GM23338 (cell line): Measurements from ENCODE around the gene PRSS57. TPM values are rescaled to one million over a fixed set of nuclear protein-coding genes. Genes with fewer than 3 reads are reported as not detected.

Experiments
- ATAC-seq: fragments of 200-7000 bp; cut with Tn5 transposase; 3 replicates; pipeline ENCODE4 v1.9.1; 2020
- DNase-seq: peaks from one replicate; pipeline ENCODE4 v3.0.0-alpha.2; 2015; ENCODE audit warnings: low spot score
- H2AFZ ChIP-seq: fragments of 200-600 bp; sonication (generic); 2 replicates; pipeline ENCODE4 v1.8.0; 2016; ENCODE audit warnings: antibody characterized with exemption, mild to moderate bottlenecking, moderate library complexity
- H3F3A ChIP-seq: fragments of 200-600 bp; sonication (generic); replicated peaks from 2 replicates; pipeline ENCODE4 v1.8.0; 2017; ENCODE audit warnings: antibody characterized with exemption, mixed run types, low read depth
- H3K27ac ChIP-seq: fragments of 200-600 bp; sonication (generic); 2 replicates; pipeline ENCODE4 v1.6.1; 2016; ENCODE audit warnings: low read depth
- H3K27me3 ChIP-seq: fragments of 200-600 bp; sonication (generic); 2 replicates; pipeline ENCODE4 v1.8.0; 2016; ENCODE audit warnings: mild to moderate bottlenecking, mixed run types, moderate library complexity; ENCODE audit not compliant: insufficient read depth
- H3K36me3 ChIP-seq: fragments of 200-600 bp; sonication (generic); 2 replicates; pipeline ENCODE4 v1.8.0; 2016; ENCODE audit warnings: mild to moderate bottlenecking; ENCODE audit not compliant: insufficient read depth
- H3K4me1 ChIP-seq: fragments of 200-600 bp; sonication (generic); 2 replicates; pipeline ENCODE4 v1.8.0; 2016; ENCODE audit warnings: mild to moderate bottlenecking, moderate library complexity; ENCODE audit not compliant: insufficient read depth
- H3K4me2 ChIP-seq: fragments of 200-600 bp; sonication (generic); 2 replicates; pipeline ENCODE4 v1.7.1; 2017; ENCODE audit warnings: mixed run types
- H3K4me3 ChIP-seq: fragments of 200-600 bp; sonication (generic); 2 replicates; pipeline ENCODE4 v1.6.1; 2016; ENCODE audit warnings: mixed run types
- H3K79me2 ChIP-seq: fragments of 200-600 bp; sonication (generic); replicated peaks from 2 replicates; pipeline ENCODE4 v1.8.0; 2017; ENCODE audit warnings: mild to moderate bottlenecking; ENCODE audit not compliant: insufficient read depth
- H3K9me2 ChIP-seq: fragments of 200-600 bp; sonication (generic); 2 replicates; pipeline ENCODE4 v1.8.0; 2017; ENCODE audit not compliant: insufficient read depth
- H4K20me1 ChIP-seq: fragments of 200-600 bp; sonication (generic); replicated peaks from 2 replicates; pipeline ENCODE4 v1.8.0; 2017; ENCODE audit warnings: mild to moderate bottlenecking; ENCODE audit not compliant: insufficient read depth
- H3K27ac Mint-ChIP-seq: 2 replicates; pipeline ENCODE4 v1.8.0; 2020; ENCODE audit warnings: inconsistent platforms, mild to moderate bottlenecking, moderate library complexity, mixed read lengths
- H3K27me3 Mint-ChIP-seq: 3 replicates; pipeline ENCODE4 v1.8.0; 2022; ENCODE audit warnings: low read depth, mild to moderate bottlenecking, moderate library complexity, mixed read lengths, inconsistent platforms; ENCODE audit not compliant: insufficient read depth, poor library complexity
- H3K36me3 Mint-ChIP-seq: 3 replicates; pipeline ENCODE4 v1.8.0; 2021; ENCODE audit warnings: low read depth, mild to moderate bottlenecking, inconsistent platforms, moderate library complexity, mixed read lengths
- H3K4me1 Mint-ChIP-seq: 3 replicates; pipeline ENCODE4 v1.8.0; 2020; ENCODE audit warnings: mild to moderate bottlenecking, inconsistent platforms, mixed read lengths
- H3K4me3 Mint-ChIP-seq: 3 replicates; pipeline ENCODE4 v1.8.0; 2021; ENCODE audit warnings: moderate library complexity, mild to moderate bottlenecking, inconsistent platforms, mixed read lengths
- H3K9me3 Mint-ChIP-seq: 3 replicates; pipeline ENCODE4 v1.8.0; 2020; ENCODE audit warnings: moderate library complexity, mild to moderate bottlenecking, inconsistent platforms, mixed read lengths
- EZH2 ChIP-seq: fragments of 200-600 bp; sonication (generic); IDR thresholded peaks from one replicate; pipeline ENCODE4 v1.8.0; 2017; ENCODE audit warnings: antibody characterized with exemption, mild to moderate bottlenecking, low read depth; ENCODE audit not compliant: unreplicated experiment
- JUNB ChIP-seq: IDR thresholded peaks from one replicate; pipeline ENCODE4 v1.6.1; 2016; ENCODE audit warnings: antibody characterized with exemption; ENCODE audit not compliant: unreplicated experiment
- NANOG ChIP-seq: IDR thresholded peaks from 2 replicates; pipeline ENCODE4 v1.6.1; 2016; ENCODE audit warnings: antibody characterized with exemption, borderline replicate concordance
- REST ChIP-seq: IDR thresholded peaks from one replicate; pipeline ENCODE4 v1.6.1; 2018; ENCODE audit warnings: antibody characterized with exemption; ENCODE audit not compliant: unreplicated experiment
- STAT1 ChIP-seq: IDR thresholded peaks from one replicate; pipeline ENCODE4 v1.6.1; 2016; ENCODE audit warnings: antibody characterized with exemption; ENCODE audit not compliant: unreplicated experiment
- ZNF114 ChIP-seq: fragments of 250-450 bp; sonication (Bioruptor Pico); IDR thresholded peaks from 2 replicates; pipeline ENCODE4 v1.5.0; 2020; ENCODE audit warnings: mild to moderate bottlenecking, moderate library complexity
- ZNF331 ChIP-seq: fragments of 250-450 bp; sonication (Bioruptor Pico); IDR thresholded peaks from 2 replicates; pipeline ENCODE4 v1.5.0; 2020; ENCODE audit warnings: low read depth, mild to moderate bottlenecking, moderate library complexity
- polyA plus RNA-seq: library from polyadenylated mRNA; unstranded; fragments of >200 nt; fragmentation: Nextera tagmentation; extraction: Ambion mirVana; gene quantifications from 2 replicates; pipeline ENCODE4 v1.2.1, GENCODE V29; 2016
- total RNA-seq: library from RNA; depleted of rRNA; stranded (reverse); fragments of >200 nt; shearing (Covaris generic); gene quantifications from 2 replicates; pipeline ENCODE4 v1.2.3, GENCODE V29; 2014
- TF ChIP-seq, protein P1 (sequence below): IDR thresholded peaks from 2 replicates; pipeline ENCODE4 v1.6.1; 2016; ENCODE audit warnings: antibody characterized with exemption

Gene PRSS57
- total and polyA plus RNA-seq, 2 experiments from 2014 or later: 0.34 TPM; not detected in 1

GRCh38 chr19:685454-685931 lies 9.8 kb downstream of the PRSS57 start:
- no peaks in the 10 kb centered on the region for H3K79me2 ChIP-seq
- H3K4me2 ChIP-seq: no peak overlapping the region
- H3K9me3 Mint-ChIP-seq: no peaks in the 10 kb centered on the region
- H3K9me2 ChIP-seq: no peaks in the 10 kb centered on the region
- ATAC-seq (no peak), DNase-seq (no peak)
- H3F3A ChIP-seq: no peaks in the 10 kb centered on the region
- TF ChIP-seq NANOG (no peak), REST (no peak), ZNF331 (no peak)
- no peaks in the 10 kb centered on the region for H4K20me1 ChIP-seq
- no peaks in the 10 kb centered on the region for H3K36me3 Mint-ChIP-seq
- peaks cover 7% of the 10 kb centered on the region for H3K27me3 Mint-ChIP-seq
- no peaks in the 10 kb centered on the region; the same call in 2 of the 3 replicates for H3K4me1 Mint-ChIP-seq
- no peaks in the 10 kb centered on the region for H3K27me3 ChIP-seq
- no peaks in the 10 kb centered on the region for H3K4me1 ChIP-seq
- H3K27ac ChIP-seq: no peak overlapping the region
- no peak overlapping the region for H3K27ac Mint-ChIP-seq
- H2AFZ ChIP-seq: no peak overlapping the region
- no peaks in the 10 kb centered on the region for H3K36me3 ChIP-seq
- no peak overlapping the region for H3K4me3 ChIP-seq
- H3K4me3 Mint-ChIP-seq: no peak overlapping the region

DNA sequence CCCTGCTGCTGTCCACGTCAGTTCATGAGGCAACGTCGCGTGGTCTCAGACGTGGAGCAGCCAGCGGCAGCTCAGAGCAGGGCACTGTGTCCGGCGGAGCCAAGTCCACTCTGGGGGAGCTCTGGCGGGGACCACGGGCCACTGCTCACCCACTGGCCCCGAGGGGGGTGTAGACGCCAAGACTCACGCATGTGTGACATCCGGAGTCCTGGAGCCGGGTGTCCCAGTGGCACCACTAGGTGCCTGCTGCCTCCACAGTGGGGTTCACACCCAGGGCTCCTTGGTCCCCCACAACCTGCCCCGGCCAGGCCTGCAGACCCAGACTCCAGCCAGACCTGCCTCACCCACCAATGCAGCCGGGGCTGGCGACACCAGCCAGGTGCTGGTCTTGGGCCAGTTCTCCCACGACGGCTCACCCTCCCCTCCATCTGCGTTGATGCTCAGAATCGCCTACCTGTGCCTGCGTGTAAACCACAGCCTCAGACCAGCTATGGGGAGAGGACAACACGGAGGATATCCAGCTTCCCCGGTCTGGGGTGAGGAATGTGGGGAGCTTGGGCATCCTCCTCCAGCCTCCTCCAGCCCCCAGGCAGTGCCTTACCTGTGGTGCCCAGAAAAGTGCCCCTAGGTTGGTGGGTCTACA lies 12.5 kb downstream of the PRSS57 start:
- H3K27ac ChIP-seq: no peak overlapping the region
- H3K4me1 Mint-ChIP-seq: no peaks in the 10 kb centered on the region; the same call in 2 of the 3 replicates
- TF ChIP-seq JUNB (no peak), NANOG (no peak), REST (no peak), STAT1 (no peak), ZNF114 (CRISPR knock-in tag) (no peak), EZH2 (no peak)
- TF ChIP-seq, protein P1, sequence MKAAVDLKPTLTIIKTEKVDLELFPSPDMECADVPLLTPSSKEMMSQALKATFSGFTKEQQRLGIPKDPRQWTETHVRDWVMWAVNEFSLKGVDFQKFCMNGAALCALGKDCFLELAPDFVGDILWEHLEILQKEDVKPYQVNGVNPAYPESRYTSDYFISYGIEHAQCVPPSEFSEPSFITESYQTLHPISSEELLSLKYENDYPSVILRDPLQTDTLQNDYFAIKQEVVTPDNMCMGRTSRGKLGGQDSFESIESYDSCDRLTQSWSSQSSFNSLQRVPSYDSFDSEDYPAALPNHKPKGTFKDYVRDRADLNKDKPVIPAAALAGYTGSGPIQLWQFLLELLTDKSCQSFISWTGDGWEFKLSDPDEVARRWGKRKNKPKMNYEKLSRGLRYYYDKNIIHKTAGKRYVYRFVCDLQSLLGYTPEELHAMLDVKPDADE: no peak

More for the DNA sequence above, 12.5 kb downstream of the PRSS57 start:
- Mint-ChIP-seq H3K9me3 (no peaks in the 10 kb centered on the region), H3K27ac (no peak overlapping the region), H3K36me3 (no peaks in the 10 kb centered on the region), H3K27me3 (peaks cover 11% of the 10 kb centered on the region), H3K4me3 (no peak overlapping the region)
- no peak overlapping the region for H3K4me3 ChIP-seq
- ATAC-seq (no peak), DNase-seq (no peak)
- H3K27me3 ChIP-seq: no peaks in the 10 kb centered on the region
- H3K36me3 ChIP-seq: no peaks in the 10 kb centered on the region
- H4K20me1 ChIP-seq: no peaks in the 10 kb centered on the region
- H3K4me2 ChIP-seq: no peak overlapping the region
- no peak overlapping the region for H2AFZ ChIP-seq
- no peaks in the 10 kb centered on the region for H3K9me2 ChIP-seq
- H3K79me2 ChIP-seq: no peaks in the 10 kb centered on the region
- 0 out of 2 replicates have a peak, but pooled peaks cover 3% of the 10 kb centered on the region for H3K4me1 ChIP-seq
- peaks cover 8% of the 10 kb centered on the region; the same call in 1 of the 2 replicates for H3F3A ChIP-seq
